Cardiac muscle cell (in vitro differentiated cells and primary cell): ENCODE data around the gene NOL4L. TPM values are rescaled to one million over a fixed set of nuclear protein-coding genes. Genes with fewer than 3 reads are reported as not detected.

Experiments used
- DNase-seq, 2 donors: peaks; one replicate each; pipeline versions ENCODE4 v3.0.0 to v3.0.0-alpha.2; 2010 to 2017; ENCODE audit warnings: low read depth in 1 of 2, low spot score in 1 of 2
- H3K27ac ChIP-seq: fragments of 200-600 bp; sonication (generic); 2 replicates; pipeline ENCODE4 v1.5.1; 2016
- H3K27me3 ChIP-seq: fragments of 200-600 bp; sonication (generic); 2 replicates; pipeline ENCODE4 v1.6.0; 2016; ENCODE audit warnings: control low read depth
- H3K36me3 ChIP-seq: fragments of 200-600 bp; sonication (generic); 2 replicates; pipeline ENCODE4 v1.5.1; 2016; ENCODE audit warnings: control low read depth
- H3K4me1 ChIP-seq: fragments of 200-600 bp; sonication (generic); 2 replicates; pipeline ENCODE4 v1.8.1; 2017; ENCODE audit warnings: low read depth, mild to moderate bottlenecking, mixed run types
- H3K4me3 ChIP-seq: fragments of 200-600 bp; sonication (generic); 2 replicates; pipeline ENCODE4 v1.5.1; 2016; ENCODE audit warnings: mild to moderate bottlenecking
- H3K9me3 ChIP-seq: fragments of 200-600 bp; sonication (generic); 2 replicates; pipeline ENCODE4 v1.5.1; 2017; ENCODE audit warnings: low read depth, mild to moderate bottlenecking, control low read depth
- CTCF ChIP-seq: IDR thresholded peaks from 2 replicates; pipeline ENCODE4 v1.5.1; 2012; ENCODE audit warnings: low read depth, mild to moderate bottlenecking, low read length
- polyA plus RNA-seq: library from polyadenylated mRNA; unstranded; fragments of >200 nt; fragmentation: Nextera tagmentation; extraction: Ambion mirVana; gene quantifications from 2 replicates; pipeline ENCODE4 v1.2.1, GENCODE V29; 2016
- total RNA-seq: library from RNA; depleted of rRNA; stranded (reverse); fragments of >200 nt; gene quantifications from 2 replicates; pipeline ENCODE4 v1.2.3, GENCODE V29; 2016

The NOL4L gene
- total and polyA plus RNA-seq, 2 experiments from 2014 or later: 29.9 to 42.9 TPM

DNA sequence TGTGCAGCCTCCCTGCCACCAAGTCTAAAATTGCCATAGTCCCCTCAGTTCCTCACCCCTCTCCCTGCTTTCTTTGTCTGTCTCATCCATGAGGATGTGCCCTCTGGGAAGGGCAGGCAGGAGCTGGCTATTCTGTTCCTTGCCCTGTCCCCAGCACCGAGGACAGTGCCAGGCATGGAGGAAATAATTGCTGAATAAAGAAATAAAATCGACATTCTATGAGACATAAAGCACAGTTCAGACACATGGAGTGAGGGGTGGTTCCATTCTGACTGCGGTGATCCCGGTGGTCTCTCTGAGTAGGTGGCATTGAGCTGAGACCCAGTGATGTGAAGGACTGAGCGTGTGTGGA, 23.5 kb upstream of the NOL4L start:
- no peak for TF ChIP-seq CTCF
- Histone ChIP-seq H3K27me3 (no peaks in the 10 kb centered on the region), H3K4me1 (peaks cover 24% of the 10 kb centered on the region), H3K36me3 (no peaks in the 10 kb centered on the region), H3K4me3 (no peak overlapping the region), H3K27ac (no peak overlapping the region), H3K9me3 (no peaks in the 10 kb centered on the region)
- DNase-seq: no peak

GRCh38 chr20:32607727-32608663, 22.9 kb upstream of the NOL4L start:
- no peaks in the 10 kb centered on the region for H3K36me3 ChIP-seq
- H3K4me3 ChIP-seq: no peak overlapping the region
- no peaks in the 10 kb centered on the region for H3K9me3 ChIP-seq
- H3K27me3 ChIP-seq: no peaks in the 10 kb centered on the region
- peaks cover 24% of the 10 kb centered on the region for H3K4me1 ChIP-seq
- TF ChIP-seq CTCF: no peak
- no peak overlapping the region for H3K27ac ChIP-seq
- no peak for DNase-seq

- no peak for TF ChIP-seq CTCF
- H3K36me3 ChIP-seq: no peaks in the 10 kb centered on the region
- DNase-seq: no peak
- H3K27me3 ChIP-seq: no peaks in the 10 kb centered on the region
- H3K4me3 ChIP-seq: no peak overlapping the region
- H3K9me3 ChIP-seq: no peaks in the 10 kb centered on the region
- H3K4me1 ChIP-seq: peaks cover 24% of the 10 kb centered on the region
- no peak overlapping the region for H3K27ac ChIP-seq
These were observed 22.2 kb upstream of the NOL4L start for GRCh38 chr20:32607324-32607723.

GRCh38 chr20:32606790-32607189, 21.7 kb upstream of the NOL4L start:
- Histone ChIP-seq H3K27me3 (no peaks in the 10 kb centered on the region), H3K4me3 (no peak overlapping the region), H3K4me1 (peaks cover 24% of the 10 kb centered on the region), H3K27ac (no peak overlapping the region), H3K9me3 (no peaks in the 10 kb centered on the region), H3K36me3 (no peaks in the 10 kb centered on the region)
- DNase-seq: no peak
- TF ChIP-seq CTCF: no peak

DNA sequence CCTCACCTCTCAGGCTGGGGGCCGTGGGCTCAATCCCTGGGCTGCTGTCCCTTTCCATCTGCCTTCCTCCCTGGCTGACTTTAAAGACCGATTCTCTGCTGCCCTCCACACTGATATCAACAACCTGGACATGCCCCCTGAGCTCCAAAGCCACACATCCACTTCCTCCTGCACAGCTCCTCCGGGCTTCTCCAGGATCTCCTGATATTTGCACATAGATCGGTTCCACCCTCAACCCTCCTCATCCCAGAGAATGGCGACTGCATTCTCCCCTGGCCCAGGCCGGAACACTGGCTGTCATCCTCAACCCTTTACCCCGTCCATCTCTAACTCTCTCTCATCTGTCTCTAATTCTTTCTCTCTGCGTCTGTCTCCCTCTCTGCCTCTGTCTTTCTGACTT, 21.0 kb upstream of the NOL4L start:
- H3K27ac ChIP-seq: no peak overlapping the region
- TF ChIP-seq CTCF: no peak
- DNase-seq: no peak

More for the DNA sequence above, 21.0 kb upstream of the NOL4L start:
- Histone ChIP-seq H3K4me1 (peaks cover 24% of the 10 kb centered on the region), H3K27me3 (no peaks in the 10 kb centered on the region), H3K4me3 (no peak overlapping the region), H3K9me3 (no peaks in the 10 kb centered on the region), H3K36me3 (no peaks in the 10 kb centered on the region)
